DMS153 treated with DMSO at 0.1 percent for 48 hours (cell line): Measurements from ENCODE around the gene CA4.

Experiments used
- DNase-seq: peaks from one replicate; lab custom pipeline; 2025; ENCODE audit not compliant: unreplicated experiment; lab: John Stamatoyannopoulos, UW

Gene CA4

GRCh38 chr17:60129164-60129563 lies 20.6 kb upstream of the CA4 start:
- DNase-seq = no peak

GRCh38 chr17:60130466-60130865 lies 19.3 kb upstream of the CA4 start:
- DNase-seq = no peak

- DNase-seq = no peak
Measured at GRCh38 chr17:60134396-60135150, 15.2 kb upstream of the CA4 start.

GRCh38 chr17:60135151-60135950 lies 14.4 kb upstream of the CA4 start:
- peak; percentile 62 for DNase-seq

GRCh38 chr17:60135951-60136666 lies 13.7 kb upstream of the CA4 start:
- no peak for DNase-seq

- DNase-seq = no peak
Measured at GRCh38 chr17:60137731-60138130, 12.0 kb upstream of the CA4 start.

GRCh38 chr17:60138769-60139437 lies 10.9 kb upstream of the CA4 start:
- no peak for DNase-seq

GRCh38 chr17:60139438-60140285 lies 10.1 kb upstream of the CA4 start:
- DNase-seq = no peak

- no peak for DNase-seq
Measured at GRCh38 chr17:60141111-60142018, 8.4 kb upstream of the CA4 start.

- peak; percentile 70 for DNase-seq
Measured at GRCh38 chr17:60142872-60143499, 6.8 kb upstream of the CA4 start.

- no peak for DNase-seq
Measured at GRCh38 chr17:60145006-60145935, 4.5 kb upstream of the CA4 start.

- DNase-seq = no peak
Measured at GRCh38 chr17:60146206-60146605, 3.6 kb upstream of the CA4 start.

- no peak for DNase-seq
Measured at GRCh38 chr17:60147553-60148223, 2.1 kb upstream of the CA4 start.

GRCh38 chr17:60148373-60148772 lies 1.4 kb upstream of the CA4 start:
- no peak for DNase-seq

GRCh38 chr17:60151355-60151754 lies 1.6 kb downstream of the CA4 start:
- DNase-seq = no peak

GRCh38 chr17:60153606-60154390 lies 4.0 kb downstream of the CA4 start:
- no peak for DNase-seq
